Cardiac muscle cell (in vitro differentiated cells and primary cell): ENCODE results near the gene SV2C. TPM values are rescaled to one million over a fixed set of nuclear protein-coding genes. Genes with fewer than 3 reads are reported as not detected.

Experiments
- DNase-seq, 2 donors: peaks; one replicate each; pipeline versions ENCODE4 v3.0.0 to v3.0.0-alpha.2; 2010 to 2017; ENCODE audit warnings: low read depth in 1 of 2, low spot score in 1 of 2
- H3K27ac ChIP-seq: fragments of 200-600 bp; sonication (generic); 2 replicates; pipeline ENCODE4 v1.5.1; 2016
- H3K27me3 ChIP-seq: fragments of 200-600 bp; sonication (generic); 2 replicates; pipeline ENCODE4 v1.6.0; 2016; ENCODE audit warnings: control low read depth
- H3K36me3 ChIP-seq: fragments of 200-600 bp; sonication (generic); 2 replicates; pipeline ENCODE4 v1.5.1; 2016; ENCODE audit warnings: control low read depth
- H3K4me1 ChIP-seq: fragments of 200-600 bp; sonication (generic); 2 replicates; pipeline ENCODE4 v1.8.1; 2017; ENCODE audit warnings: low read depth, mild to moderate bottlenecking, mixed run types
- H3K4me3 ChIP-seq: fragments of 200-600 bp; sonication (generic); 2 replicates; pipeline ENCODE4 v1.5.1; 2016; ENCODE audit warnings: mild to moderate bottlenecking
- H3K9me3 ChIP-seq: fragments of 200-600 bp; sonication (generic); 2 replicates; pipeline ENCODE4 v1.5.1; 2017; ENCODE audit warnings: low read depth, mild to moderate bottlenecking, control low read depth
- CTCF ChIP-seq: IDR thresholded peaks from 2 replicates; pipeline ENCODE4 v1.5.1; 2012; ENCODE audit warnings: low read depth, mild to moderate bottlenecking, low read length
- polyA plus RNA-seq: library from polyadenylated mRNA; unstranded; fragments of >200 nt; fragmentation: Nextera tagmentation; extraction: Ambion mirVana; gene quantifications from 2 replicates; pipeline ENCODE4 v1.2.1, GENCODE V29; 2016
- total RNA-seq: library from RNA; depleted of rRNA; stranded (reverse); fragments of >200 nt; gene quantifications from 2 replicates; pipeline ENCODE4 v1.2.3, GENCODE V29; 2016

SV2C gene
- total and polyA plus RNA-seq, 2 experiments from 2014 or later: 0.13 to 0.24 TPM

- TF ChIP-seq CTCF: no peak
- H3K9me3 ChIP-seq: no peaks in the 10 kb centered on the region
Observed at GRCh38 chr5:76385540-76385939, 302.4 kb downstream of the SV2C start.

GRCh38 chr5:76386360-76386759 is 303.2 kb downstream of the SV2C start:
- no peak for TF ChIP-seq CTCF
- DNase-seq: no peak

More at GRCh38 chr5:76385540-76385939, 302.4 kb downstream of the SV2C start:
- H3K27me3 ChIP-seq: no peaks in the 10 kb centered on the region
- peaks cover 26% of the 10 kb centered on the region for H3K4me1 ChIP-seq
- no peak overlapping the region for H3K4me3 ChIP-seq
- H3K36me3 ChIP-seq: no peaks in the 10 kb centered on the region
- no peak overlapping the region for H3K27ac ChIP-seq
- DNase-seq: no peak

GRCh38 chr5:76388236-76388635 is 305.1 kb downstream of the SV2C start:
- Histone ChIP-seq H3K27me3 (no peaks in the 10 kb centered on the region), H3K27ac (no peak overlapping the region), H3K4me1 (peaks cover 20% of the 10 kb centered on the region), H3K9me3 (no peaks in the 10 kb centered on the region), H3K4me3 (no peak overlapping the region), H3K36me3 (no peaks in the 10 kb centered on the region)
- TF ChIP-seq CTCF: no peak
- DNase-seq: no peak

More at GRCh38 chr5:76386360-76386759, 303.2 kb downstream of the SV2C start:
- H3K9me3 ChIP-seq: no peaks in the 10 kb centered on the region
- H3K36me3 ChIP-seq: no peaks in the 10 kb centered on the region
- H3K4me3 ChIP-seq: no peak overlapping the region
- peaks cover 20% of the 10 kb centered on the region for H3K4me1 ChIP-seq
- no peak overlapping the region for H3K27ac ChIP-seq
- H3K27me3 ChIP-seq: no peaks in the 10 kb centered on the region

- H3K27me3 ChIP-seq: no peaks in the 10 kb centered on the region
- H3K36me3 ChIP-seq: no peaks in the 10 kb centered on the region
- H3K4me3 ChIP-seq: no peak overlapping the region
- H3K27ac ChIP-seq: no peak overlapping the region
- TF ChIP-seq CTCF: no peak
- peaks cover 17% of the 10 kb centered on the region for H3K4me1 ChIP-seq
- no peak for DNase-seq
- no peaks in the 10 kb centered on the region for H3K9me3 ChIP-seq
Observed at GRCh38 chr5:76388791-76389512, 305.8 kb downstream of the SV2C start.

- Histone ChIP-seq H3K4me3 (no peak overlapping the region), H3K27me3 (no peaks in the 10 kb centered on the region), H3K4me1 (peaks cover 10% of the 10 kb centered on the region), H3K36me3 (no peaks in the 10 kb centered on the region), H3K27ac (no peak overlapping the region), H3K9me3 (no peaks in the 10 kb centered on the region)
- no peak for TF ChIP-seq CTCF
- DNase-seq: no peak
Observed at GRCh38 chr5:76389513-76390154, 306.5 kb downstream of the SV2C start.
